K562 (cell line): ENCODE results near the gene LAX1.

ENCODE experiments used
- CC2D1A ChIP-seq: fragments of 450-650 bp; IDR thresholded peaks from 2 replicates; pipeline ENCODE4 v1.6.1; 2017; ENCODE audit warnings: mild to moderate bottlenecking
- GTF2F1 ChIP-seq: IDR thresholded peaks from 2 replicates; pipeline ENCODE4 v1.6.1; 2011; ENCODE audit warnings: low read depth, low read length, improper control_type of control experiment
- ZNF639 ChIP-seq, 2 experiments: fragments of 200-800 bp in 1 of 2; sonication (Bioruptor generic) in 1 of 2; sonication (generic) in 1 of 2; formaldehyde crosslinking in 1 of 2; IDR thresholded peaks in 1 of 2; conservative IDR thresholded peaks in 1 of 2; 2 replicates each; pipeline versions ENCODE4 v1.5.0 to v1.6.1; 2016 to 2020; ENCODE audit warnings: missing compliant biosample characterization in 1 of 2, missing genetic modification characterization in 1 of 2, missing genetic modification reagents in 1 of 2
- TF ChIP-seq, protein P1 (sequence below): sonication (generic); formaldehyde crosslinking; IDR thresholded peaks from 2 replicates; pipeline ENCODE4 v1.8.1; 2022; ENCODE audit warnings: missing genetic modification reagents

DNA sequence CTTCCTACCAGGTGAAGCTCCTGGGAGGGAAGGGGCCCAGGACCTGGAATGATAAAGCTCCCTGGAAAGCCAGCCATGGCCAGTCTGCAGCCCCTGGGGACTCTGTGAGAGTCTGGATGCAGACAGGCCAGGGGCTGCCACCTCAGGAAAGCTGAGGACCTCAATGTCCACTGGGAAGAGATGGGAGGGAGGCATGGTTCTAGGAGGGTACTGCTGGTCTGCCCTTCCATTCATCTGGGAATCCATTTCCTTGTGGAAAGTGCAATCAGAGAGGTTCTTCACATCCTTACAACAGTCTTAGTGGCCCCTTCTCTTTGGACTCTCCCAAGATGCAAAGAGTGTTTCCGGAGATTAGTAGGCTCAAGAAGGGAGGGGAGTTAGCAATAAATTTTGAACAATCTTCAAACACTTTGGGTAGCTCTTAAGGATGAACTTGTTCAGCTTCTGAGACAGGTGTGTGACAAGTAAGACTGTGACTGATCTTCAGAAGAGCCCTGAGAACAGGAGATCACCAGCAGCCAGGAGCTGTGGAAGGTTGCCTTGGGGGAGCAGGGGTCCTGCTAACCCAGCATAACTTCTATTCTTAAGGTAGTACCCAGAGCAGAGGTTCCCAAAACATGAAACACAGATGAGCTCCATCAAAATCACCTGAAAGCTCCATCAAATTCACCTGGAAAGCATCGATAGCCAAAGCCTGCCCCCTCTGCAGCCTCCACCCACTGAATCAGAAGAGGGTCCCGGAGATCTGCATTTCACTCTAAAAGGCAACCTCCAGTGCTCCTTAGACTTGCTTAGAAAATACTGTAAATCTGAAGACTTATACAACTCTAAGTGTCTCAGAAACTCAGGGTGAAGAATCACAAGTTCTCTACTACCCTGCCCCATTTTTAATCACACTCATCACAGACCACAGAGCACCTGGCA is 616 bp upstream of the LAX1 start:
- TF ChIP-seq GTF2F1 (no peak), CC2D1A (no peak), ZNF639 (CRISPR knock-in tag; conservative IDR thresholded peaks at IDR 0.05 in 1 of 2, IDR thresholded peaks at IDR 0.05 in 1 of 2) (no peak)
- TF ChIP-seq, protein P1, sequence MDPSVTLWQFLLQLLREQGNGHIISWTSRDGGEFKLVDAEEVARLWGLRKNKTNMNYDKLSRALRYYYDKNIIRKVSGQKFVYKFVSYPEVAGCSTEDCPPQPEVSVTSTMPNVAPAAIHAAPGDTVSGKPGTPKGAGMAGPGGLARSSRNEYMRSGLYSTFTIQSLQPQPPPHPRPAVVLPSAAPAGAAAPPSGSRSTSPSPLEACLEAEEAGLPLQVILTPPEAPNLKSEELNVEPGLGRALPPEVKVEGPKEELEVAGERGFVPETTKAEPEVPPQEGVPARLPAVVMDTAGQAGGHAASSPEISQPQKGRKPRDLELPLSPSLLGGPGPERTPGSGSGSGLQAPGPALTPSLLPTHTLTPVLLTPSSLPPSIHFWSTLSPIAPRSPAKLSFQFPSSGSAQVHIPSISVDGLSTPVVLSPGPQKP (CRISPR knock-in tag): no peak
